Neural progenitor cell (in vitro differentiated cells): ENCODE data around the gene GBF1.

Experiments used
- EZH2phosphoT487 ChIP-seq: fragments of 200-600 bp; sonication (generic); IDR thresholded peaks from 2 replicates; pipeline ENCODE4 v1.6.1; 2017; ENCODE audit warnings: antibody characterized with exemption
- TF ChIP-seq, protein P1 (sequence below): fragments of 200-600 bp; sonication (generic); IDR thresholded peaks from 2 replicates; pipeline ENCODE4 v1.5.1; 2017; ENCODE audit warnings: antibody characterized with exemption, mild to moderate bottlenecking

DNA sequence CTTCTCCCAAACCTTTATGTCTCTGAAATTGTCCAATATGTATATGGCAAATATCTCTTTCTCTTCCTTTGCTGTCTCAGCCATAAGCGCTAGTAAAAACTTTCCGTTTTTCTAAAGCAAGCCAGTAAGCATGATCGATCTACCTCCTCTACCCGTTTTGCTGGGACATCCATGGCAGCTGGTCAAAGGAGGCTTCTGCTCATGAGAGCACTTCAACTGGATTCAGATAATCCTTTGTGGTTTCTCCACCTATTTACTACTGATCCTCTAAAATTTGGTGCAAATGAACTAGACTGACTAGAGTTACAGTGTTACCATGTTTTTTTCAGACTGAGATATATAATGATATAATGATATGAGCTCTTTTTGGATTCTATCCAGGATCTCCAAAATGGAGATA is 42.7 kb downstream of the GBF1 start:
- TF ChIP-seq, protein P1, sequence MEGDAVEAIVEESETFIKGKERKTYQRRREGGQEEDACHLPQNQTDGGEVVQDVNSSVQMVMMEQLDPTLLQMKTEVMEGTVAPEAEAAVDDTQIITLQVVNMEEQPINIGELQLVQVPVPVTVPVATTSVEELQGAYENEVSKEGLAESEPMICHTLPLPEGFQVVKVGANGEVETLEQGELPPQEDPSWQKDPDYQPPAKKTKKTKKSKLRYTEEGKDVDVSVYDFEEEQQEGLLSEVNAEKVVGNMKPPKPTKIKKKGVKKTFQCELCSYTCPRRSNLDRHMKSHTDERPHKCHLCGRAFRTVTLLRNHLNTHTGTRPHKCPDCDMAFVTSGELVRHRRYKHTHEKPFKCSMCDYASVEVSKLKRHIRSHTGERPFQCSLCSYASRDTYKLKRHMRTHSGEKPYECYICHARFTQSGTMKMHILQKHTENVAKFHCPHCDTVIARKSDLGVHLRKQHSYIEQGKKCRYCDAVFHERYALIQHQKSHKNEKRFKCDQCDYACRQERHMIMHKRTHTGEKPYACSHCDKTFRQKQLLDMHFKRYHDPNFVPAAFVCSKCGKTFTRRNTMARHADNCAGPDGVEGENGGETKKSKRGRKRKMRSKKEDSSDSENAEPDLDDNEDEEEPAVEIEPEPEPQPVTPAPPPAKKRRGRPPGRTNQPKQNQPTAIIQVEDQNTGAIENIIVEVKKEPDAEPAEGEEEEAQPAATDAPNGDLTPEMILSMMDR = no peak
- no peak for TF ChIP-seq EZH2phosphoT487
